Left colon (tissue), 2 donors: ENCODE data around the gene CHD2. TPM values are rescaled to one million over a fixed set of nuclear protein-coding genes. Genes with fewer than 3 reads are reported as not detected.
"Not testable (repeated sequence)": the region's sequence is repeated elsewhere in the genome, so short reads cannot be mapped to it uniquely, and the experiment has no call there.

Experiments used
- ATAC-seq: fragments of 200-7000 bp; cut with Tn5 transposase; one replicate; pipeline ENCODE4 v1.9.1; 2020; ENCODE audit warnings: mild to moderate bottlenecking, moderate library complexity
- DNase-seq, 2 donors: peaks; one replicate each; pipeline ENCODE4 v3.0.0-alpha.2; 2020
- intact Hi-C, 2 donors: fragments of 100-400 bp; cut with DNase I in 1 of 2; cut with micrococcal nuclease in 1 of 2; formaldehyde crosslinking; loops; one replicate each; pipeline versions ENCODE4 v1.11.2 to v1.14.0; 2022; cut with DNase I, micrococcal nuclease
- total RNA-seq, 2 donors: library from RNA; stranded (reverse); fragmentation: NEBNext Ultra II Directional; extraction: Animal tissue kit (Norgen Biotek cat#: 25700); gene quantifications; one replicate each; pipeline ENCODE4 v1.2.1, GENCODE V29; 2021
- donor health status: DM: no; HTN: no; CAD: no.
- donor health status: DM: yes; HTN: yes; CAD: no.

CHD2 gene
- total RNA-seq, 2 donors from 2014 or later, result 85.7 to 86.9 TPM

- intact Hi-C loops, result no loop called here
- DNase-seq, result peak in 1 of 2 donors; percentile 19
- no peak for ATAC-seq
Observed at GRCh38 chr15:93035092-93035915, 135.2 kb downstream of the CHD2 start.

GRCh38 chr15:93035953-93036810, 136.1 kb downstream of the CHD2 start:
- DNase-seq (peak; percentile 31 to 36), ATAC-seq (peak; percentile 73)
- intact Hi-C loops, result no loop called here

- intact Hi-C loops, result no loop called here
- ATAC-seq, result peak; percentile 50
- peak; percentile 31 to 47 for DNase-seq
Observed at GRCh38 chr15:93036951-93037819, 137.1 kb downstream of the CHD2 start.

GRCh38 chr15:93037820-93038705, 137.9 kb downstream of the CHD2 start:
- DNase-seq (peak in 1 of 2 donors; percentile 13), ATAC-seq (no peak)

GRCh38 chr15:93039562-93040287, 139.6 kb downstream of the CHD2 start:
- ATAC-seq, DNase-seq, intact Hi-C loops: not testable (repeated sequence)

More at GRCh38 chr15:93037820-93038705, 137.9 kb downstream of the CHD2 start:
- intact Hi-C loops, result no loop called here

- peak in 1 of 2 donors; percentile 13 for DNase-seq
- no peak for ATAC-seq
- intact Hi-C loops, result no loop called here
Observed at GRCh38 chr15:93040288-93041158, 140.4 kb downstream of the CHD2 start.

GRCh38 chr15:93041159-93041547, 141.0 kb downstream of the CHD2 start:
- intact Hi-C loops, result no loop called here
- ATAC-seq, result no peak
- DNase-seq, result no peak

GRCh38 chr15:93042211-93042610, 142.1 kb downstream of the CHD2 start:
- intact Hi-C loops, result no loop called here
- no peak for DNase-seq
- no peak for ATAC-seq

- no peak for ATAC-seq
Observed at GRCh38 chr15:93042691-93043378, 142.7 kb downstream of the CHD2 start.

GRCh38 chr15:93043621-93044300, 143.6 kb downstream of the CHD2 start:
- no peak for ATAC-seq
- no peak for DNase-seq
- intact Hi-C loops, result no loop called here

More at GRCh38 chr15:93042691-93043378, 142.7 kb downstream of the CHD2 start:
- no peak for DNase-seq
- intact Hi-C loops, result no loop called here

- intact Hi-C loops, result no loop called here
- DNase-seq, result no peak
- ATAC-seq, result no peak
Observed at GRCh38 chr15:93044301-93045190, 144.4 kb downstream of the CHD2 start.

GRCh38 chr15:93045191-93045785, 145.2 kb downstream of the CHD2 start:
- no peak for ATAC-seq
- intact Hi-C loops, result no loop called here
- no peak for DNase-seq

- DNase-seq, result no peak
- intact Hi-C loops, result no loop called here
- no peak for ATAC-seq
Observed at GRCh38 chr15:93046120-93046519, 146.0 kb downstream of the CHD2 start.

- intact Hi-C loops, result no loop called here
- DNase-seq (no peak), ATAC-seq (no peak)
Observed at GRCh38 chr15:93046721-93047120, 146.6 kb downstream of the CHD2 start.
